GM18873 (cell line): ENCODE data around the gene ARPC2.
A peak's percentile ranks its signal among the peaks of the same experiment; 100 is the strongest.
"Not testable (repeated sequence)": the region's sequence is repeated elsewhere in the genome, so short reads cannot be mapped to it uniquely, and the experiment has no call there.

Experiments used
- ATAC-seq: cut with Tn5 transposase; IDR thresholded peaks from one replicate; pipeline ENCODE4 v1.9.1; 2021; ENCODE audit warnings: mild to moderate bottlenecking, moderate library complexity, moderate number of reproducible peaks; ENCODE audit not compliant: unreplicated experiment, low FRiP score

ARPC2 gene

DNA sequence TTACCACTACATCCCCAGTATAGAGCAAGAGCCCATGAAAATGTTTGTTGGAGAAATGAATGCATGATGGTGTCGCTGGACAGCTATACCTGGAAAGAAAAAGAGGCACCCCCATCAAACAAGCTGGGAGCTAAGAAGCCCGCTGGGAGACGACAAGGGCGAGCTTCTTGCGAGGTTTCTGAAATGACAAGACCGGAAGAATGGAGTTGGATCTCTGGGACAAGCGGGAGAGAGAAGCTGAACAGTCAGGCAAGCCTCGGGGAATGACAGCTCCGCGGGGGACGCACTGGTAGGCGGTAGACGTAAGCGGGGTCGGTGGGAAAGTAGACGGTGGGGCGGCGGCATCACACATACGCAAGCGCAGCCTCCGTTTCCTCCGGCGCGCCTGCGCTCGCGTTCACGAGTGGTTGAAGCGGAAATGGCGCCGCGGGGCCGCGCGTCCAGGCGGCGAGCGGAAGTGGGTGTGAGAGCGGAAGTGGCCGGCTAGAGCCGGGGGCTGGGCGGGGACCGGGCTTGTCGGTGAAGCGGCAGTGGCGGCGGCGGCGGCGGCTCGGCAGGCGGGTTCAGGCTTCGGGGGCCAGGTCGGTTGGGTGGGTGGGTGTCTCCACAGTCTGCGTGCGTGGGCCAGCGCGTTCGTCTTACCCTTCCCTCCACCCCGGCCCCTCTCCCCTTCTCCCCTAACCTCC lies at the start of gene ARPC2:
TSS of gene ARPC2 (plus strand) at position 516 of the 686 bp plus-strand sequence. CDS start 282 bp downstream, outside the sequence.
- peak; percentile 52 for ATAC-seq

DNA sequence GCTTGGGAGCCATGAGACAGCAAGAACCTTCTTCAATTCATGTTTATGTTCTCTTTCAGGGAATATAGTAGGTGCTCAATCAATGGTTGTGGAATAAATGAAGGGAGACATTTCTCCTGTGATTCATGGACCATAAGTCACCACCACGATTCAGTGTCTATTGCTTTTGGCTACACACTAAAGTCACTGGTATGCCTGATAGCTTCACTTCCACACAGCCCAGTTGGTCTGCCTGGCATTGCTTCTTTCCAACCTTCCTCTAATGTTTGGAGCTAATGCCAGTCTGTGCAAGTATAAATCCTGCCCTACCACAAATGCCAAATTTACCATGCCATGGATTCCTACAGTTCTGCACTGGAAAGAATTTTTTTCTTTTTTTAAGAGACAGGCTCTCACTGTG lies 49.0 kb upstream of the ARPC2 start:
- no peak for ATAC-seq

DNA sequence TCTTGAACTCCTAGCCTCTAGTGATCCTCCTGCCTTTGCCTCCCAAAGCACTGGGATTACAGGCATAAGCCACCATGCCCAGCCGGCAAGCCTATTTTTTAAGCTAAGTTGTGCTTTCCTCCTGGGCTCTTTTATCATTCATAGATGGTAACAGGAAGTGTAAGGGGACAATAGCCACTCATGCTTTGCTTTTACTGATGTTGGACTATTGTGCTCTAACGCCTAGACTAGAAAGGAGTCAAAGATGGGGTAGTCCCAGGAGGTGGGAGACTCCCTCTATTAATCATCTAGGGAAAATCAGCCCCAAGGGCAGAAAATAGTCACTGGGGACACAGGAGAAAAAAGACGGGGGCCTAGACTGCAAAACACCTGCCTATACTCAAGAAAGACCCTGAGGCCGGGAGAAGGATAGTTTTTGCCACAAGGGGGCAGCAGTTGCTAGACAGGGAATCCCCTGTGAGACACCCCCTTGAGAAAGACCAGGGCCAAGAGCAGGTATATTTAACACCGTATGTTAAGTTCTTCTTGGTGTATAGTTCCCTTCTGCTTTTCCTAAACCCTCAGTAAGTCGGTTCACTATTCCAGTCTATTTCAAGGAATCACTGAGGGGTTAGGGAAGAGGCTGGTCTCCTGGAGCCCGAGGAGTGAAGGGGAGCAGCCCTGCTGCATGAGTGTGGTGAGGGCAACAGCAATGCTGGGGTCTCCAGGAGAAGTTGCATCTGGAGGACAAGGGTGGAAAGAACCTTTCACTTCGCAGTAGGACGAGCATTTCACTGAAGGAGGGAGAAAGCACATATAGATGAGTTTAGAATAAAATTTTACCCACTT lies 48.1 kb upstream of the ARPC2 start:
- ATAC-seq = no peak

DNA sequence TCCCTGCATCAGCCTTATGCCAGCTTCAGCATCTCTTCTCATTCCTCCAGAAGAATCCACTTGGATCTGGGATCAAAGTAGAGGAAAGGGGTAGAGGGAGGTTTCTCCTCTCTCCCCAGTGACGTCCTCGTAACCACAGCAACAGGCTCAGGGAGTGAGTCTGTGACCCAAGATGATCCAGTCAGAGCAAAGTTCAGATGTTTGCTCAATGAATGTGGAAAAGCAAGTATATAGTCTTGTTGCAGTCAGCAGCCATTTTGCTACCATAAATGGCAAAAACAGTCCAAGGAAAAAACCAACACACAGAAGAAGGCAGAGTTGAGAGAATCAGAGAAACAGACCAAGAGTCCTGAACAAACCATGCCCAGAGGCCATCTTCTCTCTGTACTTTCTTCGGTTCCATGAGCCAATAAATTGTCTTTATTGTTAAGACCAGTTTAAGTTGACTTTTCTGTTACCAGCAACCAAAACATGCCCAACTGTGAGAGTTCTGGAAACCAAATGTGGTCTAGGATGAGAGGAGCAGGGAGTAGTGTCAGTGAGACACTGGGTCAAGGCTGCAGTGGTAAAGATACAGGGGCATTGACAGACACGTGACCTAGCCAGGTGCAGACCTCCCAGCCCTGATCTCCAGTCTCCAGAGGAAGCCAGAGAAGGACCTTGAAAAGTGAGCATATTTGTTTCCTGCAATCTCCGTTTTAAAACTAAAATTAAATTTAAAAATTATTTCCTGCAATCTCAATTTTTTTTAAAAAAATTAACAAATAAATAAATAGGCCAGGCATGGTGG lies 47.0 kb upstream of the ARPC2 start:
- no peak for ATAC-seq

DNA sequence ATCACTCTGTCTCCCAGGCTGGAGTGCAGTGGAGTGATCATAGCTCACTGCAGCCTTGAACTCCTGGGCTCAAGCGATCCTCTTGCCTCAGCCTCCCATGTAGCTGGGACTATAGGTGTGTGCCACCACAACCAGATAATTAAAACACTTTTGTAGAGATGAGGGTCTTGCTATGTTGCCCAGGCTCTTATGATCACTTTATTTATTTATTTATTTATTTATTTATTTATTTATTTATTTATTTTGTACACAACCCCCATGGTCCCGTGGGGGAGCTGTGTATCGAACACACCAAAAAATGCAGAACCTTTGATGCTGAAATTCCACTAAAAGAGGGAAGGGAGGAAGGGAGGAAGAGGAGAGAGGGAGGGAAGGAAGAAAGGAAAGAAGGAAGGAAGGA lies 45.2 kb upstream of the ARPC2 start:
- ATAC-seq = not testable (repeated sequence)

DNA sequence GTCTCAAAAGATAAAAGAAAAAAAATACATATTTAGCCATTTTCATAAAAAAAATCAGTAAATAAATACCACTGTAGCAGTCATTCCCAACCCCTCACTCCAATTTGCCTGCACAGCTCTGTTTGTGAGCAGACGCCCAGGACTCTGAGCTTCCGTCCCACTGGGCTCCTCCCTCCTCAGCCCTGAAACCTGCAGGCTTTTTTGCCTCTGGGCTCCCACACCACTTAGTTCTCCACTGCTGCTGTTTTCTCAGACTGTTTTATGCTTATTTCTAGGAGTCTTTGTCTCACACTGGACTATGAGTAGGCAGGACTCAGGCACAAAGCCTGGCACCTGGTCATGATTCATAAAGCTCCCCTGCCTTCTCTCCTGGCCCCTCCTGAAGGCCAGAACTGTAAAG lies 44.1 kb upstream of the ARPC2 start:
- no peak for ATAC-seq

DNA sequence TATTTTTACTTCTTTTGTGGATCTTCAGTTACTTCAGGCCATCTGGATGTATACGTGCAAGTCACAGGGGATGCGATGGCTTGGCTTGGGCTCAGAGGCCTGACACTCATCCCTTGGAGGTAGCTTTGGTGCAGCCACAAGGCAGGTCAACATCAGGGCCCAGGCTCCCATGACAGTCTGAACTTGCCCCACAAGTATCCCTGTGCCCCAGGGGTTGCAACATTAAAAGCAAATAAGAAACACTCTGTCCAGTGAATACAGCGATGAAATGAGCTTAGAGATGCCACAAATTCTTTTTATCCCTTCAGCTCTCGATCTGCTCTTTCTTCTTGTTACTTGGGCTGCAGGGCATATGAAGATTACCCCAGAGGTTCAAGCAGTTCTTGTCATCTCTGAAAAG lies 37.2 kb upstream of the ARPC2 start:
- ATAC-seq = no peak

DNA sequence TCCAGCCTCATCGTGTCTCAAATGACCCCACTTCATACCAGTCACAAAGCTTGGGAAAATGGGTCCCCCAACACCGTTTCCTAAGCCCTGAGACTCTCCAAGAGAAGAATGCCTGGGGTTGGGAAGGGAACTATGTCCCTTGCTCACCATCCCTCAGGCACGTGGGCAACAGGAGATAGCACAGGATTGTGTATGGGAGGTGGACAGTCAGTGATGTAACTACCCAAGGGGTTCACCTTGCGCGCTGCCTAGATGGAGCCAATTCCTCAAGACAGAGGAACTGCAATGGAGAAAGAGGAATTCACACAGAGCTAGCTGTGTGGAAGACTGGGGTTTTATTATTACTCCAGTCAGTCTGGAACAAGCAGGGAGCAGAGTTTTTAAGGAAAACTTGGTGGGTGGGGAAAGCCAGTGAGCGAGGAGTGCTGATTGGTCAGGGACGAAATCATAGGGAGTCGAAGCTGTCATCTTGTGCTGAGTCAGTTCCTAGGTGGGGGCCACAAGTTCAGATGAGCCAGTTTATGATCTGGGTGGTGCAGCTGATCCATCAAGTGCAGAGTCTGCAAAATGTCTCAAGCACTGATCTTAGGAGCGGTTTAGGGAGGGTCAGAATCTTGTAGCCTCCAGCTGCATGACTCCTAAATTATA lies 36.4 kb upstream of the ARPC2 start:
- ATAC-seq = no peak

DNA sequence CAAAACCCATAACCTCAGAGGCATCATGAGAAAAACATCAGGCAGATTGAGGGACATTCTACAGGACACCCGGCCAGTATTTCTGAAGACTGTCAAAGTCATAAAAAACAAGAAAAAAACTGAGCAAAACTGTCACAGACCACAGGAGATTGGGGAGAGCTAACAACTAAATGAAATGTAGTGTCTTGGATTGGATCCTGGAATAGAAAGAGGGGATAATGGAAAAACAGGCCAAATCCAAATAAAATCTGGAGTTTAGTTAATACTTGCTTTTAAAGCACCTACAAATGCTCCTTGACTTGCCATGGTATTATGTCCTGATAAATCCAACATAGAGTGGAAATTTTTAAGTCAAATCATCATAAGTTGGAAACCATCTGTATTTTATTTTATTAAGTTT lies 32.7 kb upstream of the ARPC2 start:
- no peak for ATAC-seq

DNA sequence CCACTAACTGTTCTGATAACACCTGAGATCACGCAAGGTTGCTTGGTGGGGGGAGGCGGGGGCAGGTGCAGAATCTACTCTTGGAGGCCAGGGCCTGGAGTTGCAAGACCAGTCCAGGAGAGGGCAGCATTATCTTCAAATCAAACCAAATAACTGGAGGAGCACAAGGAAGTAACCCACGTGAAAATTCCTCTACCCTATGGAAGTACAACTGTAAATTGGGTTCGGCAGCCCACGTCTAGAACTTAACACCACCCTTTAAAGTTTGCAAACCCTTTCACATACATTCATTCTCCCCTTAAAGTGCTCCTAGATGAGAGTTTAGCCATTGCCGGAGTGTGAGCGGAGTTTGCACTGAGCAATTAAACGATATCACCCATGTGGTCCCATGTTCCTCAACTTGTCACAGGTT lies 30.6 kb upstream of the ARPC2 start:
- ATAC-seq = no peak

DNA sequence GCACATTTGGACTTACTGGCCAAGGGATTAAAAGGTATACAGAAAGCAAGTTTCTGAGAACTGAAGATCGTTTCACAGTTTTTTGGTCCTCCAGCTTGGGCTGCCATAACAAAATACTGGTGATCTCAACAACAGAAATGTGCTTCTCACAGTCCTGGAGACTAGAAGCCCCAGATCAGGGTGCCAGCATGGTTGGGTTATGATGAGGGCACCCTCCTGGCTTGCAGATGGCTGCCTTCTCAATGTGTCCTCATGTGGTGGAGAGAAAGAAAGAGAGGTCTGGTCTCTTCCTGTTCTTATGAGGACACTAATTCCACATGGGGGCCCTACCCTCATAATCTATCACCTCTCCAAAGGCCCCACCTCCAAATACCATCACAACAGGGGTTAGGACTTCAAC lies 30.1 kb upstream of the ARPC2 start:
- no peak for ATAC-seq

DNA sequence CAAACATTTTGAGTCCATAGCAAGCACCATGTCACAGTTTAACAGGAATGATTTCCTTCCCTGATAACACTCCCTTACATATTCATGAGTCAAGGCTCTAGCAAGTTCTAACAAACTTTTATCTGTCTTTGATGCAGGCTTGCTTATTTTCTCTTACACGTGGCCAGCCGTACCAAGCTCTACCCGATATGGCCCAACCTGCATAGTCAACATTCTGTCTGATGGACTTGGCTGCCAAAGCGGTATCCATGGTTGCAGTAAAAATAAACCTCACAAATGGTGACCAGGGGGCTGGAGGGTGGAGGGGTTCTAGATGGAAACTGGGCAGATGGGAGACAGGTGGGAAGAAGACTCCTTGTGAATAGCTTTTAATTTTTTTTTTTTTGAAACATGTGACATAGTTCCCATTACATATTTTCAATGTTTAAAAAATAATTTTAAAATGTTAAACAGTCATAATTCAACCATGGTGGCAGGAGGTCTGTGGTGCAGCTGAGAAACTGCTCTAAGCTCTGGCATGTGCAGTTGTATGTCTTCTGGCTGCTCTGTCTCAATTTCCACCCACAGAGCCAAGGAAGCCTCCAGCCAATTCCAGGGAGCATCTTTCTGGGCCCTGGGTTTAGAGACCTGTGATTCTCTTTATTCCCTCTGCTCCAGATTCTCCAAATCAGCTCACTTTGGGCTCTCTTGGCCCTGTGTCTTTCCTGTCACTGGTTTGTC lies 29.5 kb upstream of the ARPC2 start:
- ATAC-seq = no peak

DNA sequence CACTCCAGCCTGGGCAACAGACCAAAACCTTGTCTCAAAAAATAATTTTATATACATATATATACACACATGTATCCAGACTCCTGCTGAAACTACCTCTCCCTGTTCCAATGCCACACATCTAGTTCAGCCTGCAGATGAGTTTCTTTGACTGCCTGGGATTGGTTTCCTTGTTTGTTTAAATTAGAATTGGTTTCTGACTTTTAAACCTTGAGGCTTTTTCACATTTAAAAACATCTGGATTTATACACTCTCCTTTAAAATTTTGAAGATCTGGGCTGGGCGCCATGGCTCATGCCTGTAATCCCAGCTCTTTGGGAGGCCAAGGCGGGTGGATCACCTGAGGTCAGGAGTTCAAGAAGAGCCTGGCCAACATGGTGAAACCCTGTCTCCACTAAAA lies 28.5 kb upstream of the ARPC2 start:
- no peak for ATAC-seq

DNA sequence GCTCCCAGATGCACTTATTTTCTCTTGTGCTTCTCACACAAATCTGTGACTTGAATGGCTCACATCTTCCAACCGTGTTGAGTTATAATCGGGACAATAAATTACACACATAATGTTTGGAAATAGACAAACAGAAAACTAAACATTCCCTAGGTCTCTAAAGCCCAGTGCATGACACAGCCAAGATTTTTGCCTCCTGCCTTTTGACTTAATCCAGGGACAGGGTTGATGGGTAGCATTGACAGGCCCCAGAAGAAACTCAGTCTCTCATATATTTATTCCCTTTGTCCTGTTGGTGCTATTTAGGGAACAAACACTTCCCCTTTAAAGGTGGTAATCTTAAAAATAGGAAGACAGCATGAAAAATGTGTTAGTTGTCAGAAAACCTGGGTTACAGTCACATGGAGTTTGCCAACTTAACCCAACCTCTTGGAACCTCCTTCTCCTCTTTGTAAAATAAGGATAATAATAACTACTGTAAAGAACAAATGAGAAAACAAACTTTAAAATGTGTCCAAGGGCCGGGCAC lies 24.0 kb upstream of the ARPC2 start:
- ATAC-seq = no peak

DNA sequence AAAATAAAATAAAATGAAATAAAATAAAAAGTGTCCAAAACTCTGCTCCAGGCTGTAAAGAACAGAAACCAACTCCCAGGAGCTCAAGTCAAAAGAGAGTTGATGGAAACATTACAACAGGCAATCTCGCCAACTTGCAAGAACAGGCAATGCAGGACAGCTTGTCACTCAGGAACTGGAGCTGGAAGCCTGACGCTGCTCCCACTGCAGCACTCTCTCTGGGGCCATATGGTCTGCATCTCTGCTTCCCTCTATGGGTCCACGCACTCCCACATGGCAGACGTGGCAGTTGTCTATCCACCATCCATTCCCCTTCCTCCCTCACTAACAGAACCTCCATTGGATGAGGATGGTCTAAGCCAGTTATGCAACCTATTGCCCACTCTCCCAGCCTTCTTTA lies 23.3 kb upstream of the ARPC2 start:
- ATAC-seq = no peak

DNA sequence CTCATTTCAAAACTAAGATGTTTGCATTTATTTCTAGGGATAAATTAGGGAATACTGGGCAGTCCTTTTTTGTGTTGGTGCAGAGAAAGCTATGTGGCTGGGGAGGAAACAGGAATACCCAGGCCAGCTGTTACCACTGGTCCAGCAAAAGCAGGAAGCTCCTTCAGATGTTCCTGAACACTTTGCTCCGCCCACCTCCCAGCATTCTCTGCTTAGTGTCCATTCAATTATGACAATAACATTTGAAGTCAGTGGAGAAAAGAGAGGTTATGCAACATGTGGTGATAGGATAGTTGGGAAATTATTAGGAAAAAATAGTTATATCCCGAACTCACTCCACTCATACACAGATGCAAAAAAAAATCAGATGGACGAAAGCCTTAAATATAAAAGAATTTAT lies 22.1 kb upstream of the ARPC2 start:
- no peak for ATAC-seq

DNA sequence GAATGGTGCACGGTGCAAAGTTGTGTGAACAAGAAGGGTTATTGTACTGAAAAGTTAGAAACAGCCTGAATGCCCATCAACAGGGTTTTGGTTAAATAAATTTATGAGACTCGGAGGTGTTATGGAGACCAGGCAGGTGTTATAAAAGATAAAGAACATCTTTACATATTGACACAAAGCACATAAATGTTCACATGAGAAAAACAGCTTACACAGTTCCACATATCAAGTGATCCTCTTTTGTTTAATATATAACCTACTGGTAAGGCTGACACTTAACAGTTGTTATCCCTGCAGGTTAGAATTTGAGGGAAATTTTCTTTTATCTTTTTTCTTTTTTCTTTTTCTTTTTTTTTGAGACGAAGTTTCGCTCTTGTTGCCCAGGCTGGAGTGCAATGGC lies 20.0 kb upstream of the ARPC2 start:
- no peak for ATAC-seq

DNA sequence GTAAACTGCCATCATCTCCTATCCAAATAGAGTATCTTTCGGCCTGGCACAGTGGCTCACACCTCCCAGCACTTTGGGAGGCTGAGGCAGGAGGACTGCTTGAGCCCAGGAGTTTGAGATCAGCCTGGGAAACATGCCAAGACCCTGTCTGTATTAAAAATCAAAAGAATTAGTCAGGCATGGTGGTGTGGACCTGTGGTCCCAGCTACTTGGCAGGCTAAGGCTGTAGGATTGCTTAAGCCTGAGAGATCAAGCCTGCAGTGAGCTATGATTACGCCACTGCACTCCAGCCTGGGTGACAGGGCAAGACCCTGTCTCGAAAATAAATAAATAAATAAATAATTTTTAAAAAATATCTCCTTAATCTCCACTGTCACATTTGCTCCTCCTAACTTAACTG lies 14.7 kb upstream of the ARPC2 start:
- ATAC-seq = no peak

DNA sequence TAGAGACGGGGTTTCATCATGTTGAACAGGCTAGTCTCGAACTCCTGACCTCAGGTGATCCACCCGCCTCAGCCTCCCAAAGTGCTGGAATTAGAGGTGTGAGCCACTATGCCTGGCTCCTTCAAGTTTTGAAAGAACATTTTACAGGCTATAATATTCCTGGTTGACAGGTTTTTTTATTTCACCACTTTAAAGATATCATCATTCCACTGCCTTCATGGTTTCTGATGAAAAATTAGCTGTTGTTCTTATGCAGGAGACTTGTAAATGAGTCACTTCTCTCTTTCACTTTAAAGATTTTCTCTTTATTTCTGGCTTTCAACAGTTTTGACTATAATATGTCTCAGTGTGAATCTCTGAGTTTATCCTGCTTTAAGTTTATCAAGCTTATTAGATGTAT lies 7.9 kb upstream of the ARPC2 start:
- no peak for ATAC-seq

DNA sequence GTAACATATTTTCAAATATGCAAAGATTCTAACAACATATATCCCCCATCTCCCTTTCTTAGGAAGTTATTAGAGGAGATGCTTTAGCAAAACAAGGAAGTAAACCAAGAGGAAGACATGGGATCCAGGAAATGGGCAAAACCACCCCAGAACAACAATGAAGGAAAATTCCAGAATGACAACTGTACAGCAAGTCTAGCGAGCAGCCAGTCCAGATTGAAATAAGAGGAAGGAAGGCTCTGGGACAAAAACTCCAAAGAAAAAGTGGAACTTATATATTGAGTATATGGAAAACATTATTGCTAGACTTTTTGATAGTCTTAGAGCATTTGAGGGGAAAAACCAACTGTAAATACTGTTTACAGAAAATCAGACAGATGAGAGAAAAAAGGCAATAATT lies 2.9 kb upstream of the ARPC2 start:
- ATAC-seq = no peak
